Stimulated activated effector memory CD8-positive, alpha-beta T cell treated with anti-CD3 and anti-CD28 coated beads, Interleukin-12 subunit alpha, Interleukin-12 subunit beta, amount 100 ng/mL, for 72 hours (primary cell): ENCODE measurements around the gene GIMAP7.
A peak's percentile ranks its signal among the peaks of the same experiment; 100 is the strongest.

Experiments
- ATAC-seq: fragments of 150-1000 bp; cut with Tn5 transposase; 2 replicates; pipeline ENCODE4 v1.10.0; 2021
- DNase-seq, 2 donors: peaks; one replicate each; pipeline ENCODE4 v3.0.0; 2021 to 2022; ENCODE audit warnings: low spot score in 2 of 2
- H3K27ac Mint-ChIP-seq: one replicate; pipeline ENCODE4 v1.8.0; 2022; ENCODE audit warnings: mild to moderate bottlenecking, mixed read lengths
- H3K36me3 Mint-ChIP-seq: one replicate; pipeline ENCODE4 v1.8.0; 2022; ENCODE audit warnings: mild to moderate bottlenecking, mixed read lengths
- H3K4me1 Mint-ChIP-seq: one replicate; pipeline ENCODE4 v1.8.0; 2022; ENCODE audit warnings: mixed read lengths
- H3K4me3 Mint-ChIP-seq: one replicate; pipeline ENCODE4 v1.8.0; 2022; ENCODE audit warnings: mild to moderate bottlenecking, mixed read lengths
- H3K9me3 Mint-ChIP-seq: one replicate; pipeline ENCODE4 v1.8.0; 2022; ENCODE audit warnings: mixed read lengths

The GIMAP7 gene

DNA sequence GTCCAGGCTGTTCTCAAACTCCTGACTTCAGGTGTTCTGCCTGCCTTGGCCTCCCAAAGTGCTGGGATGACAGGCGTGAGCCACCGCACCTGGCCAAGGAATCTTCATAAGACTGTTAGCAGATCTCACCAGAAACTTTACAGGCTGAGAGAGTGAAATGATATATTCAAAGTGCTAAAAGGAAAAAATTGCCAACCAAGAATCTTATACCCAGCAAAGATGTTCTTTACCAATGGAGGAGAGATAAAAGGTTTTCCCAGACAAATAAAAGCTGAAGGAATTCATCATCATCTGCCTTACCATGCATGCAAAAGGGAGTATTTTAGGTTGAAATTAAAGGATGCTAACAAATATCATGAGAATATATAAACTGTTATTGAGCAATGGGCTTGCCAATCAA, 23.6 kb downstream of the GIMAP7 start:
- ATAC-seq (no peak), DNase-seq (no peak)
- H3K4me1 Mint-ChIP-seq, result peaks cover 11% of the 10 kb centered on the region
- no peak overlapping the region for H3K4me3 Mint-ChIP-seq
- no peaks in the 10 kb centered on the region for H3K36me3 Mint-ChIP-seq
- peaks cover 13% of the 10 kb centered on the region for H3K9me3 Mint-ChIP-seq
- H3K27ac Mint-ChIP-seq, result no peak overlapping the region

DNA sequence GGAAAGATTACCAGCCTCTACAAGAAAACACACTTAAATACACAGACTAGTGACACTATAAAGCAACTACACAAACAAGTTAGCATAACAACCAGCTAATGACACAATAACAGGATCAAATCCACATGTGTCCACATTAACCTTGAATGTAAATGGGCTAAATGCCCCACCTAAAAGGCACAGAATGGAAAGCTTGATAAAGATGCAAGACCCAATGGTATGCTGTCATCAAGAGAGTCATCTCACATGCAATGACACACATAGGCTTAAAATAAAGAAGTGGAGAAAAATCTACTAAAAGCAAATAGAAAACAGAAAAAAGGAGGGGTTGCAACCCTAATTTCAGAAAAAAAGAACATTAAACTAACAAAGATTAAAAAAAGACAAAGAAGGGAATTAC, 38.5 kb downstream of the GIMAP7 start:
- no peak overlapping the region for H3K4me3 Mint-ChIP-seq
- no peaks in the 10 kb centered on the region for H3K36me3 Mint-ChIP-seq
- H3K4me1 Mint-ChIP-seq, result peaks cover 46% of the 10 kb centered on the region
- no peak for ATAC-seq
- no peak for DNase-seq
- H3K27ac Mint-ChIP-seq, result peak overlapping the region; percentile 63
- peaks cover 23% of the 10 kb centered on the region for H3K9me3 Mint-ChIP-seq

DNA sequence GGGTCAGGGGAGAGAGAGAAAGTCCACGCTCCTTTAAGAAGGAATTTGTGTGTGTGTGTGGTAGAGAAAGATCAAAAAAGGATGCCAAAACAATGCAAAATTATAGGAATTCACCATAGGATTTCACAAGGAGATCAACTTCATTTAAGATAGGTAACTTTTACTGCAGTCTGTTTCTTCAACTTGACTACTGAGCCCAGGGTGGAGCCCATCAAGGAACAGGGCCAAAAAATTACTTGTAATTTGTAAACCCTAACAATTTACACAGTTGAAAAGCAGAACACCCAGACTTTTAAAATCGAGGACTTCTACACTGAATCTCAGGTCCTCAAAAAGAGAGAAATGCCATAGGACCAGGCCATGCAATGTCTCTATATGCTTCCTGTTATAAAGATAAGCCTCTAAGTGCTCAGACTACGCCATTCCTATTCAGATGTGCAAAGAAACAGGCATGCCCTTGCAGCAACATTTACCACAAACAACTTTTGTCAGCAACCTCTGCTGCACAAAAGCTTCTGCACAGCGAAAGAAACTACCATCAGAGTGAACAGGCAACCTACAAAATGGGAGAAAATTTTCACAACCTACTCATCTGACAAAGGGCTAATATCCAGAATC, 42.0 kb downstream of the GIMAP7 start:
- Mint-ChIP-seq H3K36me3 (no peaks in the 10 kb centered on the region), H3K4me1 (peaks cover 38% of the 10 kb centered on the region), H3K27ac (peak overlapping the region; percentile 87), H3K4me3 (peak overlapping the region; percentile 62), H3K9me3 (peaks cover 25% of the 10 kb centered on the region)
- DNase-seq (no peak), ATAC-seq (peak; percentile 77)

DNA sequence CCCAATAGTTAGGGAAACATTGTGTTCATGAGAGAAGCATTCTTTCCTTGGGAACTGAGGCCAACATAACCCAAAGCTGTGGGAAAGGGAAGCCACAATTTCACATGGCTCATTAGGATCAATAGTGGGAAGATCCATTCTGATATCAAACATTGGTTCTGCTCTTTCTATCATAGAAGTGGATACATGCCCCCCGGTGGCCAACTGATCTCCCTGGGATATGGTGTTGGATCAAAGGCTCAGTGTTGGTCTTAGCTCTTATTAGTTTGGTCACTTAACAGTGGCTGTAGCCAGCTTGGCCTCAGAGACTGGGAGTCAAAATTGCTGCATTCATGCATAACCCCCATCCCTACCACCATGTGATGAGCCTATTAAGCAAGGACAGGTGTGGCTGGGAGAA, 45.8 kb downstream of the GIMAP7 start:
- peaks cover 39% of the 10 kb centered on the region for H3K4me1 Mint-ChIP-seq
- DNase-seq (no peak), ATAC-seq (no peak)
- H3K4me3 Mint-ChIP-seq, result no peak overlapping the region
- H3K36me3 Mint-ChIP-seq, result no peaks in the 10 kb centered on the region
- H3K9me3 Mint-ChIP-seq, result peaks cover 7% of the 10 kb centered on the region
- no peak overlapping the region for H3K27ac Mint-ChIP-seq

DNA sequence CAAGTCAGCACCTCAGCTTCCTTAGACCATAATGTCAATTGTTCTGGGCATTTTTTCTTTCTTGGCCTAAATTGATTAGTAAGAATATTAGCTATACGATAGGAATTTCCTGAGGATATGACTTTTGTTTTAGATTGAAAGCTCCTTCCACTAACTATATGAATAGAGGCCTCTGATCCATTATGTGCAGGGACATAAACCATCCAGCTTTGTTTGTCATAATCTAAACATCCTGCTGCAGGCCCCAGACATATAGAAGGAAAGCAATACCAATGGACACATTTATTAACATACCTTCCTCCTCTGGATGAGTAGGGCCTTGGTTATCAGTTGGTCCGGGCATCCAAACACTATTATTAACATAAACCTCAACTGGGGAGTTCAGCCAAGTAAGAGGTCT, 48.2 kb downstream of the GIMAP7 start:
- Mint-ChIP-seq H3K4me1 (peaks cover 51% of the 10 kb centered on the region), H3K9me3 (peaks cover 7% of the 10 kb centered on the region), H3K27ac (peak overlapping the region; percentile 86), H3K4me3 (peak overlapping the region; percentile 59), H3K36me3 (peaks cover 8% of the 10 kb centered on the region)
- ATAC-seq (no peak), DNase-seq (no peak)

DNA sequence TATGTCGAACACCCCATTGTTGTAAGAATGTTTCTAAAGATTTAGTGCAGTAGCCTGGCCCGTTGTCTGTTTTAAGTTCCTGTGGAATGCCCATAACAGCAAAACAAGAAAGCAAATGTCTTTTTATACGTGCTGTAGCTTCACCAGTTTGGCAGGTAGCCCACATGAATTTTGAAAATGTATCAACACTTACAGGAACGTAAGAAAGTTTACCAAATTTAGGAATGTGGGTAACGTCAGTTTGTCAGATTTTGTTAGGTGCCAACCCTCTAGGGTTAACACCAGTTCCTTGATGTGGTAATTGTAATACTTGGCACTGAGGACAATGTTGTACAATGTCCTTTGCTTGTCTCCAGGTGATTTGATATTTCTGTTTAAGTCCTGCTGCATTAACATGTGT, 49.3 kb downstream of the GIMAP7 start:
- DNase-seq (peak in 1 of 2 donors; percentile 59), ATAC-seq (peak; percentile 84)
- peak overlapping the region; percentile 86 for H3K27ac Mint-ChIP-seq
- H3K4me1 Mint-ChIP-seq, result peaks cover 57% of the 10 kb centered on the region
- peaks cover 7% of the 10 kb centered on the region for H3K9me3 Mint-ChIP-seq
- peak overlapping the region; percentile 59 for H3K4me3 Mint-ChIP-seq
- peaks cover 19% of the 10 kb centered on the region for H3K36me3 Mint-ChIP-seq

DNA sequence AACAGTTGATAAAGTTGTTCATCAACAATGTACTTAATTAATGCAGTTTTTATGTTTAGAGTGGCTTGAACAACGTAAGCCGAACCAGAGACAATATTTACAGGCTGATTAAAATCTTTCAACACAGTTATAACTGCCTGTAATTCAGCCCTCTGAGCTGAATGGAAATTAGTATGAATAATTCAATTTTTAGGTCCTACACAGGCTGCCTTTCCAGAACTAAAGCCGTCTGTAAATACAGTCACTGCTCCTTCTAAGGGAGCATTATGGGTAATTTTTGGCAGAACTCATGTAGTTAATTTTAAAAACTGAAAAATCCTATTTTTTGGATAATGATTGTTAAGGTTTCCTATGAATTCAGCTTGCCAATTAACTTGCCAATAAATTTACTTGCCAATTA, 49.9 kb downstream of the GIMAP7 start:
- ATAC-seq (no peak), DNase-seq (no peak)
- peak overlapping the region; percentile 97 for H3K27ac Mint-ChIP-seq
- peak overlapping the region; percentile 59 for H3K4me3 Mint-ChIP-seq
- peaks cover 7% of the 10 kb centered on the region for H3K9me3 Mint-ChIP-seq
- H3K36me3 Mint-ChIP-seq, result peaks cover 24% of the 10 kb centered on the region
- H3K4me1 Mint-ChIP-seq, result peaks cover 63% of the 10 kb centered on the region

DNA sequence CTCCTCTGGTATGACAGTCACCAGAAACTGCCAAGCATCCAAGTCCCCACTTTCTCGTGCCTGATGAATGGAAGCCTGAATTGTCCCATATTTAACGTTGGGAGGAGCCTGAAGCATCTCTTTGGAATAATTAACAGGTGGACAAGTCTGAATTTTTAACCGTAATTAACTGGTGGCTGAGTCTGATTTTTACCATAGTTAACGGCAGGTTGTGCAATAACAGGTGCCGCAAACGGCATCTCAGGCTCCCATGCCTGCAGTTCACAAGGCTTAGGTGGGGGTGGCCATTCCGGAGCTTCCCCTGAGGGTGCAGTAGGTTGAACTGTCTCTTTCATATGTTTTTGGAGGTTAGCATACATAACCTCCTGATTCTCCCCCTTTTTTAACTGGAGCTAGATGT, 50.6 kb downstream of the GIMAP7 start:
- no peak for DNase-seq
- Mint-ChIP-seq H3K27ac (peak overlapping the region; percentile 97), H3K4me3 (no peak overlapping the region), H3K9me3 (peaks cover 4% of the 10 kb centered on the region), H3K4me1 (peaks cover 69% of the 10 kb centered on the region), H3K36me3 (peaks cover 31% of the 10 kb centered on the region)
- ATAC-seq, result no peak

DNA sequence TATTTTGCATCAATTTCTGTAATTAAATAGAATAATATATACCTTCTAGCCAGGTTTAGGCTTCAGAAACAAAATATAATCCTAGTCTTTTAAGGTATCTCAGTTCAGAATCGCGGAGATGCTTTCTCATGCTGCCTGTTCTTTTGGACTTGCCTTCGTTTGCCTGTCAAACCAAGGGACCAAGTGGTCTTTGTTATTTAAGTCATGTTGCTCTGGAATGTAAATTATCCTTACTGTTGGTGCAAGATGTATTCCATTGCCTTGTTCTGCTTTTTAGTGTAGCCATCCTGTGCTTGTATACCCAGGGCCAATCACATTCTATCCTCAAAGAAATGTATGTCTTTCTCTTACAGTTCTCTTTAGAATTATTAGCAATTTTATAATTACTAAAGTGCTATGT, 51.5 kb downstream of the GIMAP7 start:
- peaks cover 73% of the 10 kb centered on the region for H3K4me1 Mint-ChIP-seq
- ATAC-seq (no peak), DNase-seq (no peak)
- H3K9me3 Mint-ChIP-seq, result peaks cover 2% of the 10 kb centered on the region
- peak overlapping the region; percentile 85 for H3K4me3 Mint-ChIP-seq
- peaks cover 40% of the 10 kb centered on the region for H3K36me3 Mint-ChIP-seq
- peak overlapping the region; percentile 97 for H3K27ac Mint-ChIP-seq

DNA sequence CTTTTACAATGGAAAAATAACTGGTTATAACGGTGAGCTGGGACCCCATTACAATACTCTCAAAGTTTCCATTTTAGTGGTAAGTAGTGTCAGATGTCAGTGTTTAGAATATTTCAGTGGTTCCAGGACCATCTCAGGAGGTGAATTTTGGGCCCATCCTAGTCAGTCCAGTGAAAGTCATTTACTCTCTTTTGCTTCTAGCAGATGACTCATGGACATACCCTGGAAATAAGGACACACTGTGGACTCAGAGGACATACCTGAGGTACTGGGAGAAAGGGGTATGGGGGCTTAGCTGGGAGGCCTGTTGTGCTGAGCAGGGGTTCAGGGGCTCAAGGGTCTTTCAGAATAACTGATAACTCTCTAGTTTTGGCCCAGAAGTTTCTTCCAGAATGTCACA, 51.9 kb downstream of the GIMAP7 start:
- H3K4me1 Mint-ChIP-seq, result peaks cover 73% of the 10 kb centered on the region

DNA sequence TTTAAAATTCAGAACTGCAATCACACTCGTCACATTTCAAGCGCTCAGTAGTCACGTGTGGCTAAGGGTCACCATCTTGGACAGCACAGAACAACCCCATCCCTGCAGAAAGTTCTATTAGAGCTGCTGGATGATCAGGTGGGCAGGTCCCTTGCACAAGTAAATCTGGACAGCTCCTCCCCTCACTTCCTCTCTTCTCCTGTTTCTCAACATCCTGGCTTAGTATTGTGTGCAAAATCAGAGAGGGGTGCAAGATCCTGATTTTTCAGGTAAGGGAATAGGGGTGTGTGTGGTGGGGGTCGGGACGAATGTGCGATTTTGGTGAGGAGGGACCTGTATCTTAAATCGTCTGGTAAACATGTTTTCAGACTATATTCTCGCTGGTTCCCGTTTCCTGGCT, 52.5 kb downstream of the GIMAP7 start, which contains the start of gene GIMAP4:
Gene GIMAP4, plus strand, starts transcription at position 222 of the 400 bp plus-strand sequence. CDS start 2,512 bp downstream, outside the sequence.
- ATAC-seq, result peak; percentile 63
- DNase-seq, result peak in 1 of 2 donors; percentile 58
- Mint-ChIP-seq H3K36me3 (peaks cover 50% of the 10 kb centered on the region), H3K9me3 (peaks cover under 1% of the 10 kb centered on the region), H3K4me3 (peak within 1 kb of the TSS; percentile 85), H3K4me1 (peaks cover 74% of the 10 kb centered on the region), H3K27ac (peak within 1 kb of the TSS; percentile 97)

More for the DNA sequence above, 51.9 kb downstream of the GIMAP7 start:
- peaks cover 44% of the 10 kb centered on the region for H3K36me3 Mint-ChIP-seq
- ATAC-seq (peak; percentile 40), DNase-seq (no peak)
- H3K27ac Mint-ChIP-seq, result peak overlapping the region; percentile 97
- peak overlapping the region; percentile 85 for H3K4me3 Mint-ChIP-seq
- peaks cover 2% of the 10 kb centered on the region for H3K9me3 Mint-ChIP-seq

DNA sequence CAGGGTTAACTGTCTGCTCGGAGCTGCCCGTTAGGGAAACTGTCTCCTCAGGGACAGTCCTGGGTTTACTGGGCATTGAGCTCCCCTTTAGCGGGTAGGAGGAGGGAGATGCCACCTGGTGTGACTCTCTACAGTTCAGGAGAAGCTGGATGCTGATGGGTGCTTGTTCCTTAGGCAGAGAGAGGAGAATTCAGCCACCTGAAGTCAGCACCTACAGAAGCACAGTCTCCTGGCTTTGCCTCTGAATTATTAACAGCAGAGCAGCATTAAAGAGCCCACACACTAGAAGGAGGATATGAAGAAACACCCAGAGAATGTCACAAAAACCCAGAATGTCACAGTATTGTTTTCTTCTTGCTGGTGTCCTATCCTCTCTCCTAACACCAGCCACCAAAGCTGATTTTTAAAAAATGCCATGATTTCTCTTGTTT, 53.2 kb downstream of the GIMAP7 start:
- Mint-ChIP-seq H3K4me3 (peak overlapping the region; percentile 85), H3K9me3 (peaks cover 7% of the 10 kb centered on the region), H3K4me1 (peaks cover 75% of the 10 kb centered on the region), H3K36me3 (peaks cover 58% of the 10 kb centered on the region), H3K27ac (peak overlapping the region; percentile 97)
- DNase-seq (peak in 1 of 2 donors; percentile 62), ATAC-seq (peak; percentile 29)

DNA sequence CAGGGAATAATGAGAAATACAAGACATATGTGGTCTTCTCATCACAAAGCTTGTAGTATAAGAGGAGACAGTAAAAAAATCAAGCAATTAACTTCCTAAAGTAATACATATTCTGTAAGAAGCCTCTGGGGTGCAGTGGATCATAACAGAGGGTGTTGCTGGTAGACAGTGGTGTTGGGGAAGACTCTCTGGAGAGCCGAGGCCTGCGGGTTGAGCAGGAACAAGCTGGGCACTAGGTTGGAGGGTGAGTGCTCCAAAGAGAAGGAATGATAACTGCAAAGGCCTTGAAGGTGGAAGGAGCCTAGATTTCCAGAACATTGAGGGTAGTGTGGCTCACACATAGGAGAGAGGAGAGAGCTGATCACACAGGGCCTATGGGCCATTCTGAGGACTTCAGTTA, 54.0 kb downstream of the GIMAP7 start:
- peak; percentile 43 for ATAC-seq
- Mint-ChIP-seq H3K27ac (peak overlapping the region; percentile 97), H3K9me3 (peaks cover 7% of the 10 kb centered on the region), H3K4me3 (peak overlapping the region; percentile 85), H3K36me3 (peaks cover 66% of the 10 kb centered on the region), H3K4me1 (peaks cover 66% of the 10 kb centered on the region)
- DNase-seq, result peak in 1 of 2 donors; percentile 54

DNA sequence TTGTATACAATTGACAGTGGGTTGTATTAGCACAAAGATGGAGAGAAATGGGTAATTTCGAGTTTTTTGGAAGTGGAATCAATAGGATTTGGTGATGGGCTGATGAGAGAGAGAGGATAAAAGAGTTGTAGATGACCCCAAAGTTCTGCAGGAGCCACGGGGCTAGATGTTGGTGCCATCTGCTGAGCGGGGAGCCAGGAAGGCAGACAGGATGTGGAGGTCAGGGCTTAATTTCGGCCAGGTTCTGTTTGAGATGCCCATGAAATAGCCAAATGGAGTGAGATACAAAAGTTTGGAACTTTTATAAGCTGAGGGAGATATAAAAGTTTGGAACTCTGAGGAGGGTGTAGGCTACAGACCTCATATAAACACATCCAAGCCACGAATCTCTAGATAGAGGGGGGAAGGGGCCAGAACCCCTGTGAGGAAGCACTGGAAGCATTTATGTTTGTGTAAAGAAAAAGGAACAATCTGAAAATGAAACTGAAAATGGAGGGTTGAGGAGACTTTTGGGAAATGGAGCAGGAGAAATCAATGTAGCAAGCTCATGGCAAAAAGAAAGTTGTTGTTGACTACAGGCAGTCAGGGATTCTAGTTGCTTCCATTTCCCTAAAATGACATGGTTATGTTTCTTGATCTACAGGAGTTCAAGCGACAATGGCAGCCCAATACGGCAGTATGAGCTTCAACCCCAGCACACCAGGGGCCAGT, 54.7 kb downstream of the GIMAP7 start:
- peak overlapping the region; percentile 85 for H3K4me3 Mint-ChIP-seq
- H3K27ac Mint-ChIP-seq, result peak overlapping the region; percentile 97
- DNase-seq (no peak), ATAC-seq (no peak)
- H3K4me1 Mint-ChIP-seq, result peaks cover 60% of the 10 kb centered on the region
- H3K36me3 Mint-ChIP-seq, result peaks cover 71% of the 10 kb centered on the region
- H3K9me3 Mint-ChIP-seq, result peaks cover 7% of the 10 kb centered on the region
